Measurements from ENCODE around the gene EPHB1.

GRCh38 chr3:134998855-134999254 is 203.8 kb downstream of the EPHB1 start:
- TF ChIP-seq CTCF (IDR thresholded peaks at IDR 0.05 in 4 of 5, conservative IDR thresholded peaks at IDR 0.05 in 1 of 5) (no peak), POLR2A (IDR thresholded peaks at IDR 0.05) (no peak)
